H7 (cell line): Measurements from ENCODE around the gene GNLY. TPM values are rescaled to one million over a fixed set of nuclear protein-coding genes. Genes with fewer than 3 reads are reported as not detected.

ENCODE experiments used
- DNase-seq: peaks from one replicate; pipeline ENCODE4 v3.0.0; 2012
- H3K27me3 ChIP-seq: 2 replicates; pipeline ENCODE4 v1.6.0; 2011; ENCODE audit warnings: mild to moderate bottlenecking, low read length; ENCODE audit not compliant: control insufficient read depth, insufficient read depth
- H3K36me3 ChIP-seq: replicated peaks from 2 replicates; pipeline ENCODE4 v1.5.1; 2011; ENCODE audit warnings: low read length; ENCODE audit not compliant: control insufficient read depth, insufficient read depth
- H3K4me3 ChIP-seq: 2 replicates; pipeline ENCODE4 v1.5.1; 2011; ENCODE audit warnings: low read depth, mild to moderate bottlenecking, control low read depth, low read length, moderate library complexity; ENCODE audit not compliant: insufficient read depth
- total RNA-seq: library from RNA; depleted of rRNA; stranded (reverse); fragments of >200 nt; shearing (Covaris generic); gene quantifications from 2 replicates; pipeline ENCODE4 v1.2.3, GENCODE V29; 2014

GNLY gene
- total RNA-seq, 1 experiment from 2014 or later, result not detected

DNA sequence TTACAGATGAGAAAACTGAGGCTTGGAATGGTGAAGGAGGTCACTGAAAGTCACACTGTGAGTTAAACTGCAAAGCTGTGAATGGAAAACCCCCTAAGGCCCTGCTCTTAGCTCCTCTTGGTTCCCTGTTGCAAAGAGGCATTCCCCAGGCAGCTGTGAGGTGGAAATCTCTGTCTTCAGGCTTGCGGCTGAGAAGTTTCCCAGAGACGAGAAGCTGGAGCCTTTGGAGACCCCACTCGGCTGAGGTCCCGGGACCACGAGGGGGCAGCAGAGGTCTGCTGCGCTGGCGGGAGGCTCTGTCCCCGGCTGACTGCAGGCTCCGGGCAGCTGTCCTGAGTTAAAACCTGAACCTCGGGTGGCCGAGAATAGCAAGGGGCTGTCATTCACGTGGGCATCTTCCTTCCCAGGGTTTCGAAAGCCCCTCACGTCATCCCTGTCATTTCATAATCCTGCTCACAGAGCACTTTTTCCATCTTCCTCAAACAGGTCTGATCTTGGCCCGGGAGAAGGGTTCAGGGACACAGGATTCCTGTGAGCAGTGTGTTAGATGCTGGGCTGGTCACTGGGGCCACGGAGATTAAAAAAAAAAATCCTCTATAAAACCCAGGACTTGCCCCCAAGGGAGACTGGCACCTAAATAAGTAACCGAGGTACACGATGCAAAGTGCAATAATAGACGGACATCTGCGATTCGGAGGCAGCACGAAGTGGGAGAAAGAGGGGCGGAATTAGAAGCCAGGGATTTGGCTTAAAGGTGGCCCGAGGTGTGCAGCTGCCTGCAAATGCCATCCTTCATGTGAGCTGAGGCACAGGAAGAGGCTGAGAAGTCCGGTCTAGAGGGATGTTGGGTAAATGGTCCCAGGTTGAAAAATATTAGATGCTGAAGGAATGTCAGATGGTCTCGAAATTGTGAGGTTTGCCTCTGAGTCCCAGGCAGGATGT is 35.0 kb downstream of the GNLY start:
- no peaks in the 10 kb centered on the region for H3K27me3 ChIP-seq
- peak; percentile 96 for DNase-seq

DNA sequence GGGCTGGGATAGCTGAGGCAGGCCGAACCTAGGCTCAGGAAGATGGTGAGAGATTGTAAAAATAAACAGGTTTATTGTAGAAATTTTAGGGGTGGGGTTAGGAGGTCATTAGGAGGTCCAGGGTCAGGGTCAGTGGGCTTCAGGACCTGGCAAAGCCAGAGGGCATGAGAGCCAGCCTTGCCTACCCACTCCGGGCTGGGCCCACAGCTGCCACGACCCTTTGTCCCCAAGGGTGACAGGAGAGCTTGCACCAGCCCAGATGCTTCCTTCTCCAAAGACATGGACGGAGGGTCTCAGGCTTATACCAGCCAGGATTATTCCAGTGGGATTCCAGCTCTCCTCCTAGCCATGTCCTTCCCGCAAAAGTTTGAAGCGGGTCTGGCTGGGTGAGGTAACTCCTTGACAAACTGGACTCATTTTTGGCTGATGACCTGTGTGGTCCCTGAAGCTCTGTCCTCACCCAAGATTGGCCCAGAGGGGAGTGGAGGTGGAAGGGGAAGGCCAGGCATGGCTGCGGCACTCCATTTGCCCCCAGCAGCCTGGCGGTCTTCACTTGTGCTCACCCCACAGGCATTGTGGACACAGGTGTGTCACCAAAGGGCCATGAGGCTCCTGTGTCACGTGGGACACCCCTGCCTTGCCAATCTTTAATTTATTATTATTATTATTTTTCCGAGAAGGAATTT is 35.8 kb downstream of the GNLY start:
- no peaks in the 10 kb centered on the region for H3K27me3 ChIP-seq
- H3K4me3 ChIP-seq, result no peak overlapping the region
- H3K36me3 ChIP-seq, result no peaks in the 10 kb centered on the region
- no peak for DNase-seq

More for the DNA sequence above, 35.0 kb downstream of the GNLY start:
- Histone ChIP-seq H3K36me3 (no peaks in the 10 kb centered on the region), H3K4me3 (no peak overlapping the region)

DNA sequence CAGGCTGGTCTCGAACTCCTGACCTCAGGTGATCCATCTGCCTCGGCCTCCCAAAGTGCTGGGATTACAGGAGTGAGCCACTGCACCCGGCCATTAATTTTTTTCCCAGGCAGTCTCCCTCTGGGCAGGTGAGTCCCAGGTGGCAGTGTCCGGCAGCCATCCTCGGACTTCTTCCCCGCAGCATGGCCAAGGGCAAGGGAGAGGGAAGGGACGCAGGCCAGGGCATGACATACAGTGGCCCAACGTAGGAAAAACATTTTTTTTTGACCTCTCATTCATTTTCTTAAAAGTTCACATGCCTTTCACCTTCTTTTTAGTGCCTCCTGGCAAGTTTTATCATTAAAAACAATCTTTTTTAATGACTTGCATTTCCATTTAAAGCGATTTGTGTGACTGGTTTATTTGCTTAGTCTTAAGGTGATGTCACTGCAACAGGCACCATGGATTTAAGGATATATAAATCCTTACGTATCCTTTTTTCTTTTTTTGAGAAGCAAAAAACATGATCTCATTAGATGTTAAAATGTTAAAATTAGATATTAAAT is 36.6 kb downstream of the GNLY start:
- Histone ChIP-seq H3K4me3 (no peak overlapping the region), H3K27me3 (no peaks in the 10 kb centered on the region), H3K36me3 (no peaks in the 10 kb centered on the region)
- DNase-seq, result no peak

DNA sequence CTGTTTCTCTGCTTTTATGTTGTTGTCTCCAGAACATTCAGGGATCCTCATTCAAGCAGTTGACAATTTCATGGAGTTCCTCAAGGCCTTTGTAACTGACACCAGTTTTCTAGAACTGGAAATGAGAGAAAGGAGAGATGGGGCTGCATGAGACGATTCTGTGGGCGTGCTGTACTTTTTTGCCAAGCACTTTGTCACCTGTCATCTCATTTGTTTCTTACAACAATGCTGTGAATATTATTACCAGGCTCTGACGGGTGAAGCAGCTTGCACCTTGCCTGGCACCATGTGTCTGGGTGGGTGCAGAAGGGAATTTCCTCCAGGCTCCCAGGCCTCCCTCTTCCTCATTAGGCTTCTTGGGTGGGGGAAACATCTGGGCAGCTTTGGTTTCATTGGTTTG is 37.4 kb downstream of the GNLY start:
- Histone ChIP-seq H3K36me3 (no peaks in the 10 kb centered on the region), H3K27me3 (no peaks in the 10 kb centered on the region), H3K4me3 (no peak overlapping the region)
- DNase-seq, result no peak

DNA sequence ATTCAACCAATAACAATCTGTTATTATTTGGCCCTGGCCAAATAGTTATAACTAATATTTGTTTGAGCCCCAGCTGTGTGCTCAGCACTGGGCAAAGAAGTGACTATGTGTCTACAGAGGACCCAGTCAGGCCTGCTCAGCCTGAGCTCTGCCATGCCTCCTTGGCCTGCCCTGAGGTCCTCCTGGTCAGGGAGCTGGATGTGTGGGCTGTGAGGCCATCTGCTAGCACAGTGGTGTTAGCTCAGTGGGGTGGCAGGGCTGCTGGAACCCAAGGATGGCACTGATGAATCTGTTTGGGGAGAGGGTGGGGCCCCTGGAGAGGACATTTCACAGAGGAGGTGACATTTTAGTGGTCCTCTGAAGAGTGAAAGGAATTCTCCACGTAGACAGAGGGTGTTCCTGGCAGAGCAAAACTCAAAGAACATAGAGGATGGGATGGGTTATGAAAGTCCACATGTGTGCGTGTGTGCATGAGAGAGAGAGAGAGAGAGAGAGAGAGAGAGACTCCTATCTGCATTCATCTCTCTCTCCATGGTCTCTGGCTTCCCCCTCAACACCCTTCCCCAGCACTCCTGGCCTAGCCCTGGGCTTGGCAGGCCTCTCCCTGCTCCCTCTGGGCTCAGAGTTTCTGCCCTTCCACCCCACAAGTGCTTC is 38.4 kb downstream of the GNLY start:
- Histone ChIP-seq H3K4me3 (no peak overlapping the region), H3K27me3 (no peaks in the 10 kb centered on the region), H3K36me3 (no peaks in the 10 kb centered on the region)
- no peak for DNase-seq

DNA sequence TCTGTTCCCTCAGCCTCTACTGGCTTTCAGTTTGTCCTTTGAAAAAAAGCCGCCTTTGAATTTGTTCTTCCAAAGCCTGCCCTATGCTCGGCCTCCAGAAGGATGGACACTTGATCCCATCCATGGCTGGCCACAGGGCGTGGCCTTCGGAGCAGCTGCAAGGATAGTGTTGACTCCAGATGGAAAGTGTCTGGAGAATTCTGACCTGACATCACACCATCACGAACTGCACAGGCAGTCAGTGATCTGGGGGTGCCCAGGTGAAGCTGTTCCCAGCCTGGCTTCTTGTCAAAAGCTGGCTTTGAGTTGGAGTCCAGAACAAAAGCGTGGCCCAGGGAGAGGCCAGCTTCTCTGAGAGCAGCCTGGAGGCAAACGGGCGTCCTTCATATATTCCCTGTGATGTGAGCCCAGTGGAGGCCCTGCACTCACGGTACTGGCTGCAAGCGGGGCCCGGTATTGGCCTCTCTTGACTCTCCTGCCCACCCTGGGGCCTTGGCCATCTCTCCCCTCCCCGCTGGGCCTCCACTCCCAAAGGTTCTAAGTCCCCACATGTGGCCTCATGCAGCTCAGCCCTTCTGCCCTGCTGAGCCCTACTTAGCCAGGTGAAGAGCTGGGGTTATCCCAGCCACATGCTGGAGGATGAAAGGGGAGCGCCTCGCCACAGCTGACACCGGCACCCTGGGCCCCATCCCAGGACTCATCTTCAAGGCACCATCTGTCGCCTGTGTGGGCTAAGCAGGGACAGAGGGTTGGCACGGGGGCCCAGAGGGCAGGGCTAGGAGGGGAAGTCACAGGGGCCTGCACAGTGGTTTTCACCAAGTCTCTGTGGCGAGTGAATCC is 39.2 kb downstream of the GNLY start:
- no peaks in the 10 kb centered on the region for H3K36me3 ChIP-seq
- H3K27me3 ChIP-seq, result no peaks in the 10 kb centered on the region
- no peak overlapping the region for H3K4me3 ChIP-seq
- no peak for DNase-seq

DNA sequence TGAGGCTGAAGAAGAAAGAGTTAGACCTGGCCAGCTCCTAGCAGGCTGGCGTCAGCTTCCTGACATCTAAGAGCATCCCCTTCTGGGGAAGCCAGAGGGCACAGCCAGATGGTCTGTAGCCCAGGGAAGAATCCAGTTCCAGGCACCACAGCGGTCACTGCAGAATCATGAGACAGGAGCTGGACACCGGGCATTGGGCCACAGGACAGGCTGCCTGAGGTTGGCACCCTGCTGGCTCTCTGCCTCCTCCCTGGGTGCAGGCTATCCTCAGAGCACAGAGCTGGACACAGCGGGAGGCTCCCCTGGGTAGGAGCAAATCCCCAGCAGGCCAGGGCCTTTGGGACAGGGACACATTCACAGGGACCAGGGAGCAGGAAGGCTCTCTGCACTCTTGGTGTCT is 39.9 kb downstream of the GNLY start:
- no peak for DNase-seq
- no peaks in the 10 kb centered on the region for H3K36me3 ChIP-seq
- no peaks in the 10 kb centered on the region for H3K27me3 ChIP-seq
- no peak overlapping the region for H3K4me3 ChIP-seq

DNA sequence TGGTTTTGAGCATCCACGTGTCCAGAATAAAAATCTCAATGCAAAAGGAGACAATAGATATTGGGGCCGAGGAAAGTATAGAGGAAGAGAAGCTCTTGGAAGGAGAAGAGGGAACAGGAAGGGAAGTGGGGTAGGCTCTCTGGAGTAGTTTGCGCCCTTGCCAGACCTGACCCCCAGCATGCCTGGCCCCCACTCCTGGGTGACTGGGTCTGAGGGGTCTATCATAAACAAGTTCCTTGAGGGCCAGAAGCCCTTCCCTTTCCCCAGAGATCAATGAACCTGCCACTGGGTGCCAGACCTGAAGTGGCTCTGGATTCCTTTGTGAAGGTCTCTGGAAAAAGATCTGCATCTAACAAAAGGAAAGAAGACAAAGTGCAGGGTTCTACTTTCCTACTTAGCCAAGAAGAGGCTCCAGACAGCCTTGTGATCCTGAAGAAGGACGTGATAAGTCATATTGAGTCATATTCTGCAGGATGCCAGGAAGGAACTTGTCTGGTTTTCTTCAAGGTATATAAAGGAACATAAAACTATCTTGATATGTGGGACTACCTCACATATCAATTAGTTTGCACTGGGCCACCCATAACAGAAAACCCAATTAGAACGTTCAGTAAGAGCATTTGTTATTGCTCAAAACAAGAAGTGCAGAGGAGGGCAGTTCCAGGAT is 40.9 kb downstream of the GNLY start:
- no peak for DNase-seq
- H3K27me3 ChIP-seq, result no peaks in the 10 kb centered on the region
- H3K4me3 ChIP-seq, result no peak overlapping the region
- no peaks in the 10 kb centered on the region for H3K36me3 ChIP-seq

DNA sequence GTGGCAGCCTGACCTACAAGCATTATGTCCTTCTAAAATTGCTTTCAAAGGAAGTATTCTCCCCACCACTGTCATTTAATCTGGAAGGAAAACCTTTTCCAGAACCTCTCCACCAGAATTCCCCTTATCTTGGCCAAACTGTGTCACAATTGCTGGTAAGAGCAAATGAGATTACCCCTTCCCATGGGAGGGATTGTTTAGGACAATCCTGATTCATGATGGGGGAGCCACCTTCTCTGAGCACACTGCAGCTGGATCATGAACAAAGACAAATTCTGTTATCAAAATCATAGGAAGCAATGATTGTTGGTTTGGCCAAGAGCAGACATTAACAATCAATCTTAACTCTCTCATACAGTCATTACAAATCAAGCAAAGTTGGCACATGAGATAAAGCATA is 41.5 kb downstream of the GNLY start:
- DNase-seq, result no peak
- no peaks in the 10 kb centered on the region for H3K36me3 ChIP-seq
- no peaks in the 10 kb centered on the region for H3K27me3 ChIP-seq
- no peak overlapping the region for H3K4me3 ChIP-seq

DNA sequence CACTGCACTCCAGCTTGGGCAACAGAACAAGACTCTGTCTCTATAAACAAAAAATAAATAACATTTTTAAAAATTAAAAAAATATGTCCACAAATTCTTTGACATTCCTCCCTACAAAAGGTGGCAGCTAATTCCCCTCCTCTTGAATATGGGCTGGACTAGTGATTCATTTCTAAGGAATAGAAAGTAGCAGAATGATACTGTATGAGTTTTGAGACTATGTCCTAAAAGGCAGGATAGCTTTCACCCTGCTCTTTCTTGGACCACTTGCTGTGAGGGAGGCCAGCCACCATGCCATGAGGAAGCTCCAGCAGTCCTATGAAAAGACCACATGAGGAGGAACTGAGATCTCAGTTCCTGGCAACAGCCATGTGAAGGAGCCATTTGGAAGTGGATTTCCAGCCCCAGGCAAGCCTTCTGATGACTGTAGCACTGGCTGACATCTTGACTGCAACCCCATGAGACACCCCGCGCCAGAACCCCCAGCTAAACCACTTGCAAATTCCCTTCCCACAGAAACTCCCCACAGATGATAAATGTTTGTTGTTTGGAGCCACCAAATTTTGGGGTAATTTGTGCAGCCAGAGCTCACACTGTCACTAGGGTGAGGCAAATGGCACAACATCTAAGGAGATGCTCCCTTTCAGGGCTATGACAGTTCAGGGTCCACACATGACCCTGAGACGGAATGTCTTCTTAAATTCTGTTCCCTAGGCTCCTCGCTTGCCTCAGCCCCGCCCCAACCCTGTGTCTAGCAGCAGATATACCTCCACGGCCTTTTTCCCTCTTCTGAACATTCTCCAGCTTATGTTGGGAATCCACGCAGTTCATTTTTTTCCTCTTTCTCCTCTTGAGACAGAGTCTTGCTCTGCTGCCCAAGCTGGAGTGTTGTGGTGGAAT is 42.5 kb downstream of the GNLY start:
- DNase-seq, result no peak
- no peak overlapping the region for H3K4me3 ChIP-seq
- no peaks in the 10 kb centered on the region for H3K27me3 ChIP-seq
- no peaks in the 10 kb centered on the region for H3K36me3 ChIP-seq

DNA sequence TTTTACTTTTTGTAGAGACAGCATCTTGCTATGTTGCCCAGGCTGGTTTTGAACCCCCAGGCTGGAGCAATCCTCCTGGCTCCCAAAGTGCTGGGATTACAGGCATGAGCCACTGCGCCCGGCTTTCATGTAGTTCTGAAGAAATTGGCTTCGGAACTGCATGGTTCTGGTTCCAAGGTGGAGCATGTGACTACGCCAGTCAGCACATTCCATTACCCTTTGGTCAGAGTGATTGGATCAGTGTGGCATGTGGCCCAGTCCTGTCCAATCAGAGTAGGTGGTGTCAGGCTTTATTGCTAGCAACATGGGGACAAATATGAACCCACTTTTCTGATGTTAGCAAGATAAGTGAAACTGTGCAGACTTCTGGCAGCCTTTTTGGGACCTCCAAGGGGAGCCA is 43.3 kb downstream of the GNLY start:
- Histone ChIP-seq H3K27me3 (no peaks in the 10 kb centered on the region), H3K36me3 (no peaks in the 10 kb centered on the region), H3K4me3 (no peak overlapping the region)
- no peak for DNase-seq

DNA sequence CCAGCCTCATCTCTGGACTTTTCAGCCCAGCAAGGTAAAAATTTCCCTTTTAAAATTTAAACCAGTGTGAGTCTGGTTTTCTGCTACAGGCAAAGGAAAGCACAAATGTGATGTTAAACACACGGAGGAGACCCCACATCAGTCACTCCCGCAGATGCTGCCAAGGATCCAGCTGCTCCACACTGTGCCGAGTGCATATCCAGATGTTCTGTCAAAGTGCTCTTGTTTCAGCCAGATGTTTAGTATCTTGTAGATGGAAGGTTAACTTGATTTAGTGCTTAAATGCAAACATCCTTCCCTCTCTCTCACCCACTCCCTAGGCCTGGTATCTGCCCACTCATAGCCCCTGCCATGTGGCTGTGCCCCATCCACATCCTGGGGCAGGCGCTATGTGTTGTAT is 43.8 kb downstream of the GNLY start:
- Histone ChIP-seq H3K36me3 (no peaks in the 10 kb centered on the region), H3K4me3 (no peak overlapping the region), H3K27me3 (no peaks in the 10 kb centered on the region)
- DNase-seq, result no peak

DNA sequence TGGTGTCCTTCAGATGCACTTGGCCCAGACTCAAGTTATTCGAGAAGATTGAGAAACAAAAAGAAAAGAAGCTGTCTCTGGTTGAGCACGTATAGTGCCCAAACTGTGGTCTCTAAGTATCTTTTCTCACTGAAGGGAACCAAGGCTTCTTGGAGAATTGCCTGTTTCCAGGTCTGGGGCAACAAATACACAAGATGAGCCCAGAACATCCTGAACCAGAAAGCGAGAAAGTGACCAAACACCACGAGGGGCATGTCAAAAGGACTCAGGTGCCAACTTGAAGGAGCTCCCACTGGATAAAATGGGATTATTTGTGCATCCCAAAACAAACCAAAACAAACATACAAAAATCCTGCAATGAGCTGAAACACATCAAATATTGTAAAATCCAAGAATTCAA is 46.0 kb downstream of the GNLY start:
- no peak for DNase-seq
- H3K27me3 ChIP-seq, result no peaks in the 10 kb centered on the region
- H3K36me3 ChIP-seq, result no peaks in the 10 kb centered on the region
- no peak overlapping the region for H3K4me3 ChIP-seq
